ENCODE measurements around the gene L3MBTL2. TPM values are rescaled to one million over a fixed set of nuclear protein-coding genes. Genes with fewer than 3 reads are reported as not detected.

The L3MBTL2 gene
- total and polyA plus RNA-seq, 4 donors: 8.7 to 17.4 (median 12.3) TPM

GRCh38 chr22:41157083-41157482 lies 48.0 kb upstream of the L3MBTL2 start (continued):
- TF ChIP-seq ATF3 (IDR thresholded peaks at IDR 0.05): no peak

- no peak for TF ChIP-seq EGR1 (IDR thresholded peaks at IDR 0.05; ENCODE audit: low read depth in 2 of 2)
- TF ChIP-seq REST (IDR thresholded peaks at IDR 0.05): no peak
- TF ChIP-seq SP1 (IDR thresholded peaks at IDR 0.05): no peak
- TF ChIP-seq RAD21 (IDR thresholded peaks at IDR 0.05): no peak
- no peak for TF ChIP-seq YY1 (IDR thresholded peaks at IDR 0.05)
- no peak for DNase-seq (ENCODE audit: low spot score)
- 95% methylated on average over 8 of the region's 8 CpGs for WGBS
- Histone ChIP-seq H3K36me3 (ENCODE audit: control insufficient read depth in 4 of 4, insufficient read depth in 3 of 4, low read depth in 1 of 4, low read length in 3 of 4) (peaks cover 16 to 78% (median 62%) of the 10 kb centered on the region in 4 donors), H3K27me3 (ENCODE audit: control insufficient read depth in 4 of 4, insufficient read depth in 4 of 4, low read length in 3 of 4) (no peaks in the 10 kb centered on the region), H3K9me3 (ENCODE audit: control insufficient read depth in 4 of 4, low read length in 3 of 4) (no peaks in the 10 kb centered on the region), H3K4me1 (ENCODE audit: control insufficient read depth in 4 of 4, insufficient read depth in 4 of 4, low read length in 3 of 4) (peaks cover 0 to 3% (median 0%) of the 10 kb centered on the region in 4 donors), H3K27ac (ENCODE audit: low read depth in 1 of 2, low read length in 2 of 2) (no peak overlapping the region), H3K9ac (ENCODE audit: low read depth in 1 of 2, low read length in 2 of 2) (no peak overlapping the region), H3K4me3 (ENCODE audit: low read depth in 1 of 3, low read length in 3 of 3) (no peak overlapping the region)
These were observed 36.0 kb upstream of the L3MBTL2 start for GRCh38 chr22:41169157-41169556.

- Histone ChIP-seq H3K4me1 (ENCODE audit: control insufficient read depth in 4 of 4, insufficient read depth in 4 of 4, low read length in 3 of 4) (peaks cover 0 to 3% (median 0%) of the 10 kb centered on the region in 4 donors), H3K9ac (ENCODE audit: low read depth in 1 of 2, low read length in 2 of 2) (no peak overlapping the region), H3K36me3 (ENCODE audit: control insufficient read depth in 4 of 4, insufficient read depth in 3 of 4, low read depth in 1 of 4, low read length in 3 of 4) (peaks cover 23 to 78% (median 70%) of the 10 kb centered on the region in 4 donors), H3K4me3 (ENCODE audit: low read depth in 1 of 3, low read length in 3 of 3) (no peak overlapping the region), H3K9me3 (ENCODE audit: control insufficient read depth in 4 of 4, low read length in 3 of 4) (no peaks in the 10 kb centered on the region), H3K27ac (ENCODE audit: low read depth in 1 of 2, low read length in 2 of 2) (no peak overlapping the region), H3K27me3 (ENCODE audit: control insufficient read depth in 4 of 4, insufficient read depth in 4 of 4, low read length in 3 of 4) (no peaks in the 10 kb centered on the region)
- 21% methylated on average over 3 of the region's 3 CpGs for WGBS
- TF ChIP-seq HNF4G (IDR thresholded peaks at IDR 0.05): no peak
- no peak for TF ChIP-seq MAX (IDR thresholded peaks at IDR 0.05)
- TF ChIP-seq TAF1 (conservative IDR thresholded peaks at IDR 0.05): no peak
- no peak for TF ChIP-seq RXRA (IDR thresholded peaks at IDR 0.05)
- TF ChIP-seq FOXA2 (IDR thresholded peaks at IDR 0.05): no peak
- TF ChIP-seq SP1 (IDR thresholded peaks at IDR 0.05): no peak
- DNase-seq (ENCODE audit: low spot score): no peak
These were observed 33.1 kb upstream of the L3MBTL2 start for GRCh38 chr22:41171996-41172395.

GRCh38 chr22:41175546-41175945 lies 29.6 kb upstream of the L3MBTL2 start:
- no peaks in the 10 kb centered on the region for H3K9me3 ChIP-seq (ENCODE audit: control insufficient read depth in 4 of 4, low read length in 3 of 4)
- H3K27ac ChIP-seq (ENCODE audit: low read depth in 1 of 2, low read length in 2 of 2): no peak overlapping the region
- WGBS: 81% methylated on average over 2 of the region's 2 CpGs
- no peak for TF ChIP-seq MAX (IDR thresholded peaks at IDR 0.05)
- TF ChIP-seq JUND (IDR thresholded peaks at IDR 0.05): no peak
- TF ChIP-seq ATF3 (IDR thresholded peaks at IDR 0.05): no peak
- no peak for TF ChIP-seq GABPA (IDR thresholded peaks at IDR 0.05 in 1 of 2, conservative IDR thresholded peaks at IDR 0.05 in 1 of 2)
- no peak for TF ChIP-seq FOXA2 (IDR thresholded peaks at IDR 0.05)
- TF ChIP-seq NR2F2 (IDR thresholded peaks at IDR 0.05): no peak
- no peak for TF ChIP-seq REST (IDR thresholded peaks at IDR 0.05)
- no peak for TF ChIP-seq RXRA (IDR thresholded peaks at IDR 0.05)
- no peak for TF ChIP-seq ZBTB33 (IDR thresholded peaks at IDR 0.05)
- TF ChIP-seq RAD21 (IDR thresholded peaks at IDR 0.05): no peak
- TF ChIP-seq TAF1 (conservative IDR thresholded peaks at IDR 0.05): no peak
- TF ChIP-seq EGR1 (IDR thresholded peaks at IDR 0.05; ENCODE audit: low read depth in 2 of 2): no peak
- TF ChIP-seq YY1 (IDR thresholded peaks at IDR 0.05): no peak

More at GRCh38 chr22:41175546-41175945, 29.6 kb upstream of the L3MBTL2 start:
- no peaks in the 10 kb centered on the region for H3K27me3 ChIP-seq (ENCODE audit: control insufficient read depth in 4 of 4, insufficient read depth in 4 of 4, low read length in 3 of 4)
- DNase-seq (ENCODE audit: low spot score): no peak
- no peak overlapping the region for H3K9ac ChIP-seq (ENCODE audit: low read depth in 1 of 2, low read length in 2 of 2)
- H3K4me3 ChIP-seq (ENCODE audit: low read depth in 1 of 3, low read length in 3 of 3): no peak overlapping the region
- H3K4me1 ChIP-seq (ENCODE audit: control insufficient read depth in 4 of 4, insufficient read depth in 4 of 4, low read length in 3 of 4): peaks cover 0 to 3% (median 0%) of the 10 kb centered on the region in 4 donors
- H3K36me3 ChIP-seq (ENCODE audit: control insufficient read depth in 4 of 4, insufficient read depth in 3 of 4, low read depth in 1 of 4, low read length in 3 of 4): peaks cover 35 to 75% (median 68%) of the 10 kb centered on the region in 4 donors
